GM21360 (cell line): Measurements from ENCODE around the gene FHAD1.
"Not testable (repeated sequence)": the region's sequence is repeated elsewhere in the genome, so short reads cannot be mapped to it uniquely, and the experiment has no call there.

Experiments used
- ATAC-seq: cut with Tn5 transposase; IDR thresholded peaks from one replicate; pipeline ENCODE4 v1.9.1; 2021; ENCODE audit warnings: mild to moderate bottlenecking, moderate library complexity; ENCODE audit not compliant: unreplicated experiment

The FHAD1 gene

DNA sequence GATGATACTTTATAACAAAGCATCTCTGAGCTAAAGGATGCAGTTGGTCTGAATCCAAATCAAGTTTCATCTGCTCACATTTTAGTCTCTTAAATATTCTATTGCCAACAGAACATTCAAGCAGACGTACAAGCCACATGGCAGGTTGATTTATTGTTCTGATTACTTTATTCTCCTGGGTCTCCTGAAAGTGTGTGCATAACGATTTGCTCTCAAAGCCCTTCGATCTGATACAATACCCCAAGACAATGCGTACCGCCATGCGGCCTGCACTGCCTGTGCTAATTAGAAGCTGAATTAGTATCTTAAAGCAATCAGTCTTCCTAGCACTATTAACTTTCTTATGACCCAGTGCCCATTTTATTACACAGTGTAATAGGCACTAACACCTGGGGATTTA, 56.9 kb downstream of the FHAD1 start:
- ATAC-seq, result no peak

DNA sequence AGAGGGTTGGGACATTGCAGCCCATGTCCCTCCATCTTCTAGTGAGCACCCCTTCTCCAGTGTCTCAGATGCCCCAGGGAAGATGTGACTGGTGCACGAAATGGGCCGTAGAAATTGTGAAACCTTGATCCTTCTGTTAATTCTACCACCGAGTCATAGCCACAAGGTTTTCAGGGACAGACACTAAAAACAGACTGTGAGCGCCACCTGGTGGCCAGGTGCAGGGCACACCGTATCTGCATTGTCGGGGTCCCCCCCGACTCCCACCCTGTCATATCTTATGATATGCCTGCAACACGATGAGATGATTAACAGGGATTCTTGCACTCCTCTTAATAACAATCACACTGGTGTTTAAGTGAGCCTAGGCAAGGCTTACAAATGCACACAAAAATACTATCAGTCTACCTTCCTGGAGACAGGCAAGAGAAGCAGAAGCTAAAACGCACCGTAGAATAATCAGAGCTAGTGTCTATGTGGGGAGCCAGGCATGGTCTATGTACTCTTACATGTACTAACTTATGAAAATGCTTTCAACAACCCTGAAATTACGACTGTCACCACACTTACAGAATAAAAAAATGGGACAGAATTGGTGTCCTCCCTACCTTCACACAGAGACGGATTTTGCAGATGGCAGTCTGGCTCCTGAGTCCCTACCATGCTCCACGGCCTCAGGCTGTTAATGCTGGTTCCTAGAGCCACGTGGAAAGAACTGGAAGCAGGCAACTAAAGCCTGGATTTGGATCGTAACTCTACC, 57.9 kb downstream of the FHAD1 start:
- no peak for ATAC-seq

DNA sequence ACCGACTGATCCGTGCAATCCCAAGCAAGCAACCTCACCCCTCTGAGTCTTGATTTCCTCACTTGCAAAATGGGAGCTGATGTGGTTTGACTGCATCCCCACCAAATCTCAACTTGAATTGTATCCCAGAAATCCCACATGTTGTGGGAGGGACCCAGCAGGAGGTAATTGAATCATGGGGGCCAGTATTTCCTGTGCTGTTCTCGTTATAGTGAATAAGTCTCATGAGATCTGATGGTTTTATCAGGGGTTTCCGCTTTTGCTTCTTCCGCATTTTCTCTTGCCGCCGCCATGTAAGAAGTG, 58.4 kb downstream of the FHAD1 start:
- no peak for ATAC-seq

DNA sequence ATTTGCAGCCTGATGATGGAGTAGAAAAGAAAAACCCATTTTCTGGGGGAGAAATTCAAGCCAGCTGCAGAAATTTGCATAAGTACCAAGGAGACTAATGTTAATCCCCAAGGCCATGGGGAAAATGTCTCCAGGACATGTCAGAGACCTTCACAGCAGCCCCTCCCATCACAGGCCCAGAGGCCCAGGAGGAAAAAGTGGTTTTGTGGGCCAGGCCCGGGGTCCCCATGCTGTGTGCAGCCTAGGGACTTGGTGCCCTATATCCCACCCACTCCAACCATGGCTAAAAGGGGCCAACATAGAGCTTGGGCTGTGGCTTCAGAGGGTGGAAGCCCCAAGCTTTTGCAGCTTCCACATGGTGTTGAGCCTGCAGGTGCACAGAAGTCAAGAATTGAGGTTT, 59.3 kb downstream of the FHAD1 start:
- ATAC-seq, result not testable (repeated sequence)

DNA sequence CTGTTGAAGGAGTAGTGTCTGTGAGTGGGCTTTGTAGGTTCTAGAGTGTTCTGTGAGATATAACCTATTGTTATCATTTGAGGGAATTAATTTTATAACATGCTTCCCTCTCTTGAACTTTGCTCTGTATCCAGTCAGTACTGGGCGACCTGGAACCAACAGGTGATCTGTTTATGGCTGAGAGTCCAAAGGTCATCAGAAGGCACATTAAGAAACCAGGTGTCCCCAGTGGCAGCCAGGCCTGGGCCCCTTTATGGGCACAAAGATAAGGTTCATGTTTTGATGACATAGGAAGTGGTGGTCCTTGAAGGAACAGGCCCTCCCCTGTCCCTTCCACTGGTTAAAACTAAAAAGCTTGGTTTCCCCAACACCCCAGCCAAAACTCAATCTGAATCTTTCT, 61.1 kb downstream of the FHAD1 start:
- no peak for ATAC-seq

DNA sequence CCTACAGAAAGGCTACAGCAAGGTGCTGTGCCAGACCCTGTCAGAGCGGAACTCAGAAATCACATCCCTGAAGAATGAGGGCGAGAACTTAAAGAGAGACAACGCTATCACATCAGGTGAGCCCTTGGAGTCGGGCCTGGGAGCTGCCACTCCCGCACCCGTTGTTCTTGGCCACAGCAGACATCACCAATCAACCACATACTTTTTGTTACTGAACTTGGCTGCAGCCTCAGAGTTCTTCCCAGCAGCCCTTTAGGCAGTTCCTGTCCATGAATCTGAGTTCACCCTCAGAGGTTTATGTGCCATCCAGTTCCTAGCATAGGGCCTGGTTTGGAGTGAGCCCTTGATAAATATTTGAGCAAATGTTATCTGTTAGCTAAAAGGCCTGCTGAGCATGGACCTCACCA, 61.6 kb downstream of the FHAD1 start:
- ATAC-seq, result no peak

DNA sequence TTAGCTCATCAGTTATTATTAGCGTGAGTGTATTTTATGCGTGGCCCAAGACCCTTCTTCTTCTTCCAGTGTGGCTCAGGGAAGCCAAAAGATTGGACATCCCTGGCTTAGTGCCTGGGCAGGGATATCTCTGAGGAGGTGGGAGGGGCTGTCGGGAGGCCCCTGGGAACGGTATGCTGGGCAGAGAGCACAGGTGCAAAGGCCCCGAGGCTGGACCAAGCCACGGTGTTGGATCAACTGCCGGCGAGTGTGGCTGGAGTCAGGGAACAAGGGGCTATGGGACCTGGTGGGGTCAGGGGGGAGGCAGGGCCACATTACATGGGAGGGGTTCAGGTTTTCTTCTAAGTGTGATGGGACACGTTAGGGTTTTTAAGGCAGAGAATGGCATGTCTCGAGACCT, 62.7 kb downstream of the FHAD1 start:
- ATAC-seq, result no peak

DNA sequence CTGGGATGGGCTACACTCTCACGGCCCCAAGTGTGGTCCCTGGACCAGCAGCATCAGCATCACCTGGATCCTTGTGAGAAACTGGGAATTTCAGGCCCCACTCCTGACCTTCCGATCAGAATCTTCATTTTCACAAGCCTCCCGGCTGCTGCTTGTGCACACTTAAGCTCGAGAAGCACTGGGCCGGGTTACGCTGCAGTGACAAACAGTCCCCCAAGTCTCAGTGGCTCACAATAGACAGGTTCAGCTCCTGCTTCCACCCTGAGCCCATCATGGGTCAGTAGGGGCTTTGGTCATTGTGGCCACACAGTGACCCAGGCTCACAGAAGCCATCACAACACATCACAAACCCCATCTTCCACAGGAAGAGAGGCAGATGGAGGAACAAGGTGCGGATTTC, 63.5 kb downstream of the FHAD1 start:
- ATAC-seq, result no peak

DNA sequence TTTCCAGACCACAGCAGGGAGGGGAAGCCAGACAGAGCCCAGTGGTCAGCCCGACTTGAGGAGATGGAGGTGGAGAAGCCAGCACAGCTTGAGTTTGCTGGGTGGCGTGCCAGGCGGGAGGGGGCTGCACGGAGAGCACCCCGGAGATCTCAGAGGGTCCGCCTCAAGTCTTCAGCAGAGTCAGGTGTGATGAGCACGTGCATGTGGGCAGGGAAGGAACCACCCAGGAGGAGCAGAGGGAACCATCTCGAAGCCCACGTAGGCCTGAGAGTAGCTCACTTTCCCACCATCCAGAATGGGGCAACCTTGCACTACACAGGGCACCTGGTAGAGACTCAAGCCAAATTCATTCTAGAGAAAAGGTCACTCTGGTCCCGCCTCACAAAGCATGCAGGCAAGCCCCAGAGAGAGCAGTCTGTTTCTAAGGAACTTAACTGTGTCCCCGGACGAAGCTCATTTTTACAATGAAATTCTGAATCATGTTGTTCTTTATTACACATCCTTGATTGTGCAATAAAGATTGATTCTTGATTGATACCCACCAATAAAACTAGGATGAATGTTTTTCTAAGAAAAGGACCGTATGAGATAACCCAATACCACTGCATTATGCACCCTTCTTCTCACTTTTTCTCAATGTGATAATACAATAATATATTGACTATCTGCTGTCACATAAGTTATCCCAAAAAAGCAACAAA, 64.2 kb downstream of the FHAD1 start:
- no peak for ATAC-seq

DNA sequence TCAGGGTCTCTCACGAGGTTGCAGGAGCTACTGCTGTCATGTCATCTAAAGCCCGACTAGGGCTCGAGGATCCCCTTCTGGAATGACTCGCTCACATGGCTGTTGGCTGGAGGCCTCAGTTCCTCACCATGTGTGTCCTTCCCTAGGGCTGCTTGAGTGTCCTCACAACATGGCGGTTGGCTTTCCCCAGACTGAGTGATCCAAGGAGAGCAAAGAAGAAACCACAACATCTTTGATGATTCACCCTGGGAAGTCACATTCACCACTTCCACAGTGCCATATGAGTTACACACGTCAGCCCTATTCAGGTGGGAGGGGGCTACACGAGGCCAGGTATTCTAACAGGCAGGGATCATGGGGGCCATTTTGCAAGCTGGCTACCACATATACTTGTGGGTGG, 64.9 kb downstream of the FHAD1 start:
- ATAC-seq, result no peak

DNA sequence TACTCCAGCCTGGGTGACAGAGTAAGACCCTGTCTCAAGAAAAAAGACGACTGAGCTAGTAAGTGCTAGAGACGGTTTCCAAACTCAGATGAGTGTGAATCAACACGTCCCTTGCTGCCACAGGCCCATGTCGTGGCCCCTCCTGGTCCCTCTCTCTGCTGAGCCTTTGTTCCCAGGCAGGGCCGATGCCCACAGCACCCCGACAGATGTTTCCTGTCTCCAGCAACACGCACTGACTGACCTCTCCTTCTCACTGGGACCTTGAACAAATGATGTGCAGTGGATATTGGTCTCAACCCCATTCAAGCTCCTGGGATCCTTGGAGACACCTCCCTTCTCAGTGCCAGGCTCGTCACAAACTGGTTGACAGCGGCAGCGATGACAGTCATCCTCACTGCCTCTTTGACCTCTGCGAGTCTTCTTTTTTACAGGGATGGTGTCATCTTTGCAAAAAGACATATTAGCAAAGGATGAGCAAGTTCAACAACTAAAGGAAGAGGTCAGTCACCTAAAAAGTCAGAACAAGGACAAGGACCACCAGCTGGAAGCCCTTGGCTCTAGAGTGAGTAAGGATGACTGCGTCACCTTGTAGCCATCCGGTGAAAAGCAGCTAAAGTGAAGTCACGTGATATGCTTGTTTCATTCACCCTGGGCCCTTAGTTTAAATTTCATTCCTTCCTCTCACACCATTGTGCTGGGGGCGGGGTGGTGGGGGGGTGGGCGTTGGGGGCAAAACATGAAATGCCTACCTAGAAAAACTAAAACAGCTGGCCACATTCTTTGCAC, 65.8 kb downstream of the FHAD1 start:
- ATAC-seq, result no peak

DNA sequence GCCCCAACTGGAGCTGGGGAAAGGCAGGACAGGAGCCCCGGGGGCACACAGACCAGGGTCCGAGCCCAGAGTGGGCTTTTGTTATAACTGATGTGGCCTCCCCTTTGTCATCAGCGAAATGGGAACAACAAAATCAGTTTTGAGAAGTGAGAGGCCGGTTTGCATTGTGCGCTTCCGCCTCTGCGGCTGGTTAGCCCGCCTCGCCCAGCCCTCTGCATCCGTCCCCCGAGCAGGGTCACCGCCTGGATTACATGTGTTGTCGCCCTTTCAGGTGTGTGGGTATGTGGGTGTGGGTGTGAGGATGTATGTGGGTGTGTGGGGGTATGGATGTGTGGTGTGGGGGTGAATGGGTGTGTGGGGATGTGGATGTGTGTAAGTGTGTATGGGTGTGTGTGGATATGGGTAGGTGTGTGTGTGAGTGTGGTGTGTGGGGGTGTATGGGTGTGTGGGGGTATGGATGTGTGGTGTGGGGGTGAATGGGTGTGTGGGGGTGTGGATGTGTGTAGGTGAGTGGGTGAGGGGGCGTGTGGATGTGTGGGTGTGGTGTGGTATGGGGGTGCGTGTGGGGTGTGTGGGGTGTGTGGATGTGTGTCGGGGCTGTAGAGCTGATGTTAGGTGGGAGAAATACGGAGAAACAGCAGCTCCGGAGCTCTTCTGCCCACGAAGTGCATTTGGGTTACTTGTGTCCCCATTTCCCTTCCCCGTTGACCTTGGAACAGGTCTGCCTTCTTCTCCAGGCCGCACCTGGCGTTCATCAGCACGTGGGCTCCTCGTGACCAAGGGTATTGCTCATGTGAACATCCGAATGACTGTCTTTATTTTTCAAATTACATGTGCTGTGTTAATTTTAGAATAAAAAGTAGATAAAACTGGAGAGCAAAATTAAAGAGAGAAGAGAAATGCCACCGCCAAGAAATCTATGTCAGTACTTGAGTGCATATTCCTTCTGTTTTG, 67.6 kb downstream of the FHAD1 start:
- no peak for ATAC-seq

DNA sequence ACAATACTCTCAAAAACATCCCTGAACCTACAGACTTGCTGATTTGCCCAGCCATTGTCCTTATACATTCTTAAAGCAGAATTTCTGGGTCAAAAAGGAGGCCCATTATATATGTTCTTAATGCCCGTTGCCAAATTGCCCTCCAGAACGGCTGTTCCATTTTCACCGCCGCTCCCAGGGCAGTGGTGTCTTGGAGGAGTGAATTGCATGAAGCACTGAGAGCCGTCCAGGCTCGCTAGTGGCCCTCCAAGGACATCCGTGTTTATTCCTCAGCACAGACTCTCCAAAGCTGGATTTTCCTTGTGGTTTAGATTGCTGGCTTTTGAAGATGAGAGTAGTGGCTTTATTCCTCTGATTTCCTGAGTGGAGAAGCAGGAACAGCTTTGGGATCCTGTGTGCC, 68.8 kb downstream of the FHAD1 start:
- no peak for ATAC-seq

DNA sequence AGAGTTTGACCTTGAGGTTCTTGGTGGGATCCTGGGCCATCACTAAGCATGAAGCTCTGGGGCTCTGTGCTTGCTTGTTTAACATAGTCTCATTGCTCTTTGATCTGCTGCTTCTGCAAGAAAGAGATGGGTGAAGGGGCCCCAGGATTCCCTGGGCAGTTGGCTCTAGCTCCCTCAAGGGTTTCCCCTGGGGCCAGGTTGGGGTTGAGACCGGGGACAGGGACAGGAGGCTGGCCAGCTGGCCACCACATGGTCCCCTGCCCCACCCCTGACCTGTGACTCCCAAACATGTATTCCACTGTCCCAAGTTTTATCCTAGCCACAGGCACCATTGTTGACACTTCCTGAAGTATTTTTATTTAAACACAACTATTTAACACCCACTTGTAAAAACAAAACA, 69.5 kb downstream of the FHAD1 start:
- ATAC-seq, result no peak

DNA sequence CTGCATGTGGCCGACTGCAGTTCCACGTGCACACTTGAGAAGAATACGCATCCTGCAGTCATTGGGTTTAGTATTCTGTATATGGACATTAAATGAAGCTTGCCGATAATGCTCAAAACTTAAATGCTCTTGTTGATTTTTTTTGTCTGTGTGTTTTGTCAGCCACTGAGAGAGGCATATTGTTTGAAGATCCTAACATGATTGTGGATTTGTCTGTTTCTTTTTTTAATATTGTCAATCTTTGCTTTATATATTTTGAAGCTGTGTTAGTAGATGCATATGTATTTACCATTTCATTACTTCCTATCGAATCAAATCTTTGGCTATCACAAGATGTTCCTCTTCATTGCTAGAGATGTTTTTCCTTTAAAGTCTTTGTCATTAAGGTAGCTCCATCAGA, 73.2 kb downstream of the FHAD1 start:
- ATAC-seq, result no peak

DNA sequence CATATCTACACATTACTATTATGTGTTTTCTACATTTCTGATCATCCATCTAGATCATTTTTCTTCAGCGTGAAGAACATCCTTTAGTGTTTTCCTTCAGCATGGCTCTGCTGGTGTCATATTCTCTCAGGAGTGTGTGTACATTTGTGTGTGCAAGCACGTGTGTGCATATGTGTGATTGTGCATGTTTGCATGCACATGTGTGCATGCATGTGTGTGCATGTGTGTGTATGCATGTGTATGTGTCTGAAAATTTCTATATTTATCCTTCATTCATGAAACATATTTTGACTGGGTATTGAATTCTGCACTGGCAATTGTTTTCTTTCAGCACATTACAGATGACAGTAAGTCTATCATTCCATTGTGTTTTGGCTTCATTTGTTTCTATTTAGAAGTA, 74.6 kb downstream of the FHAD1 start:
- no peak for ATAC-seq

DNA sequence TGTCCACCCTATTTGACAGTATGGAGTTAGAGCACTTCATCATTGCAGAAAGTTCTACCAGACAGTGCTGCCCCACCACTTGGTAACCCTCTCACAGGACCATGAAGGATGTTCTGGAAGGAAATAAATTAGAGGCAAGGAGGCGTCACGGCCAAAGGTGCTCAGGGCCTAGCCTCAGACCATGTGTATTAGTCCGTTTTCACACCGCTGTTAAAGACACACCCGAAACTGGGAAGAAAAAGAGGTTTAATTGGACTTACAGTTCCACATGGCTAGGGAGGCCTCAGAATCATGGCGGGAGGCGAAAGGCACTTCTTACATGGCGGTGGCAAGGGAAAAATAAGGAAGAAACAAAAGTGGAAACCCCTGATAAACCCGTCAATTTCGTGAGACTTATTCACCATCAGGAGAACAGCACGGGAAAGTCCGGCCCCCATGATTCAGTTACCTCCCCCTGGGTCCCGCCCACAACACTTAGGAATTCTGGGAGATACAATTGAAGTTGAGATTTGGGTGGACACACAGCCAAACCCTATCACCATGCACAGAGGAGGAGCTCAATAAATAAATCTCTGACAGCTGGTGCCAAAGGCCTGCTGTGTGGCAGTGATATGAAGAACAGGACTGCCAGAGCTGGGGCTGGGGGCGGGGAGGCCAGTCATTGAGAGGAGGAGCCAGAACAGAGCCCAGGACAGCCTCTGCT, 75.8 kb downstream of the FHAD1 start:
- ATAC-seq, result no peak

DNA sequence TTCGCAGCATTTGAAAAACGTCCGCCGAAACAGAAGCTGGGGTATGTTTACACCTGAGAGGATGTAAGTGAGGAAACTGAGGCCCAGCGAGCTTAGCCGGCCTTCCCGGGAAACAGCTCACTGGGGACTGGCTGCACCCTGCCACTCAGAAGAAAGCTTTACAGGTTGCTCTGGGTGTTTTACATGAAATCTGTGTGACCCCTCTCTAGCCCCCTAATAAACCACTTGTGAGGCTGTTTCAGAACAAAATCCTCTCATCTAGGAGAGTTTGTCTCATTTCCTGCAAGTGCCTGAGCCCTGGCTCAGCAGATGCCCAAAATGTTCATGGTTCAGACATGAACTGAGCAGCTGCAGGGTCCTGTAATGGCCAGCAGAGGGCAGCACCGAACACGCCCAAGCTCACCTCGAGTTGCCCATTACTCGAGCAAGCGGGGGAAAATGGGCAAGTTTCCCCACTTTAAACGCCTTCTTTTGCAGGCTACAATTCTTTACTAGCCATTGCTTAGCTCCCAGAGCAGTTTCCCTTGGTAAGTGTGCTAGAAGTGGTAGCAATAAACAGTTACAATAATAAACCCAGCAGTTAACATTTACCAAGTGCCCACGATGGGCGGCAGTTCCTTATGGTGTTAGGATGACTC, 76.4 kb downstream of the FHAD1 start:
- ATAC-seq, result no peak

DNA sequence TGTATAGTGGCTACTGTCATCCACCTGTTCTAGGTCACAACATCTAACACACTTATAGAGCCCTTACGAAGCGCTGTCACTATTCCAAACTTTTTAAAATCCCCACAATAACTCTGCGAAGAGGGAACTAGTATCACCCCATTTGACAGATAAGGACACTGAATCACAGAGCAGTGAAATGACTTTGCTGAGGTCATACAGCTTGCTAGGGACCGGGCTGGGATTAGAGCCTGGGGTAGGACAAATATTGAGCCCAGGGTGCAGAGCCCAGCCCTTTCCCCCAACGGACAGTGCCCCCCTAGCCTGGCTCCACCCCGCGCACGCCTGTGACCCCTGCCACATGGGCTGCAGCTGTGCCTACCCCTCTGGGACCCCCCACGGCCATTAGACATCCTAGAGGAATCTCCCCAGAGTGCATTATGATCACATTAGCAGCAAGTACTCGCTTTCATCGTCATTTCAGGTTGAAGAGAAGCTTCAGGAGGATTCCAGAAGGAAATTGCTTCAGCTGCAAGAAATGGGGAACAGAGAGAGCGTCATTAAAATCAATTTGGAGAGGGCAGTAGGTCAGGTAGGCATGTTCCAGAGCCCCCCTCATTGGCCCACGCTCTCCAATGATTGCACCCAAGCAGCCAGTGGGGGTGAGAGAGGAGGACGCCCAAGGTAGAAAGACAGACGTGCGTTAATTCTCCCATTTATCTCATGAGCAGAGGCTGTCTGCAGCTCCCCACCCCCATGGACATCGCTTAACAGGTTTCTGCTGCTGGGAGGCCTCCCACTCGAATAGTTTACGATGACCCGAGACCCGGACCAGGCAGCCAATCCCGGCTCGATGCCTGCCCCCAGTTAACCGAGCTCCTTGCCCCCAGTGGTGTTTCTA, 77.2 kb downstream of the FHAD1 start:
- no peak for ATAC-seq
